GM12878 (cell line): ENCODE data around the gene FSTL1. TPM values are rescaled to one million over a fixed set of nuclear protein-coding genes. Genes with fewer than 3 reads are reported as not detected.

ENCODE experiments used
- ATAC-seq: fragments of 200-7000 bp; cut with Tn5 transposase; 3 replicates; pipeline ENCODE4 v1.9.1; 2020; ENCODE audit warnings: mild to moderate bottlenecking, moderate library complexity
- BruUV-seq: library from RNA; stranded (reverse); fragments of 400-500 nt; replicated peaks from 2 replicates; lab custom pipeline; 2021; lab: Mats Ljungman, UMichigan
- CTCF ChIA-PET: fragments of 300-600 bp; sonication (Branson Sonifier 250); formaldehyde crosslinking; extraction: SDS; loops from one replicate; lab custom pipeline; 2021; ENCODE audit warnings: inconsistent platforms; lab: Yijun Ruan, JAX
- POLR2A ChIA-PET: fragments of 350-600 bp; formaldehyde crosslinking; extraction: SDS; loops from one replicate; lab custom pipeline; 2021; ENCODE audit warnings: inconsistent platforms; lab: Charles Lee
- RAD21 ChIA-PET: fragments of 300-600 bp; sonication (Branson Sonifier 250); formaldehyde crosslinking; loops from one replicate; lab custom pipeline; 2023; ENCODE audit warnings: antibody characterized with exemption; ENCODE audit not compliant: unreplicated experiment; lab: Charles Lee
- SMC1A ChIA-PET: fragments of 300-600 bp; sonication (Branson Sonifier 250); formaldehyde crosslinking; loops from one replicate; lab custom pipeline; 2023; ENCODE audit not compliant: unreplicated experiment, uncharacterized antibody; lab: Charles Lee
- DNase-seq: peaks from one replicate; pipeline ENCODE4 v3.0.0-alpha.2; 2011; ENCODE audit warnings: low read depth, low spot score
- FAIRE-seq: peaks from 3 replicates; lab custom pipeline; 2011; peaks lifted over from hg19 to GRCh38; lab: Jason Lieb, UNC
- H2AFZ ChIP-seq: 2 replicates; pipeline ENCODE4 v1.6.0; 2011; ENCODE audit warnings: low read depth, low read length, control low read depth; ENCODE audit not compliant: control insufficient read depth
- H3K27ac ChIP-seq: 2 replicates; pipeline ENCODE4 v1.5.1; 2011; ENCODE audit warnings: control low read depth; ENCODE audit not compliant: control insufficient read depth, insufficient read depth
- H3K27me3 ChIP-seq, 2 experiments: replicated peaks in 1 of 2; 2 replicates each; pipeline versions ENCODE4 v1.6.0 to v1.6.1; 2011; ENCODE audit warnings: low read length in 1 of 2; ENCODE audit not compliant: control insufficient read depth in 2 of 2, insufficient read depth in 2 of 2
- H3K36me3 ChIP-seq, 2 experiments: 2 replicates each; pipeline ENCODE4 v1.5.1; 2011; ENCODE audit warnings: low read length in 1 of 2; ENCODE audit not compliant: control insufficient read depth in 2 of 2, insufficient read depth in 2 of 2
- H3K4me1 ChIP-seq: 2 replicates; pipeline ENCODE4 v1.6.1; 2011; ENCODE audit warnings: mild to moderate bottlenecking, low read length, moderate library complexity, mixed read lengths; ENCODE audit not compliant: control insufficient read depth, insufficient read depth
- H3K4me2 ChIP-seq: 2 replicates; pipeline ENCODE4 v1.6.0; 2011; ENCODE audit warnings: control low read depth; ENCODE audit not compliant: control insufficient read depth, insufficient read depth
- H3K4me3 ChIP-seq: fragments of 200-600 bp; sonication (generic); 2 replicates; pipeline ENCODE4 v1.5.1; 2016
- H3K79me2 ChIP-seq: 2 replicates; pipeline ENCODE4 v1.6.0; 2011; ENCODE audit warnings: low read length; ENCODE audit not compliant: control insufficient read depth, insufficient read depth
- H3K9ac ChIP-seq: 2 replicates; pipeline ENCODE4 v1.8.0; 2011; ENCODE audit warnings: low read length, control low read depth, mixed read lengths; ENCODE audit not compliant: control insufficient read depth, insufficient read depth
- H3K9me3 ChIP-seq: replicated peaks from 3 replicates; pipeline ENCODE4 v1.5.1; 2011; ENCODE audit warnings: mild to moderate bottlenecking, low read length; ENCODE audit not compliant: control insufficient read depth, insufficient read depth
- H4K20me1 ChIP-seq: 2 replicates; pipeline ENCODE4 v1.6.0; 2011; ENCODE audit not compliant: control insufficient read depth, insufficient read depth
- CREB1 ChIP-seq: IDR thresholded peaks from 2 replicates; pipeline ENCODE4 v1.6.1; 2012; ENCODE audit warnings: low read depth, mild to moderate bottlenecking, inconsistent platforms
- E4F1 ChIP-seq: fragments of 450-650 bp; IDR thresholded peaks from 2 replicates; pipeline ENCODE4 v1.6.1; 2018; ENCODE audit warnings: borderline replicate concordance, mild to moderate bottlenecking; ENCODE audit not compliant: partially characterized antibody
- HDAC2 ChIP-seq: fragments of 200-600 bp; sonication (generic); IDR thresholded peaks from 2 replicates; pipeline ENCODE4 v1.6.1; 2017
- NRF1 ChIP-seq: conservative IDR thresholded peaks from 2 replicates; pipeline ENCODE4 v1.6.1; 2011; ENCODE audit warnings: mild to moderate bottlenecking, low read depth, low read length, improper control_type of control experiment
- SPI1 ChIP-seq: IDR thresholded peaks from 2 replicates; pipeline ENCODE4 v1.6.1; 2011; ENCODE audit warnings: low read depth, mild to moderate bottlenecking, low read length, moderate library complexity, borderline replicate concordance; ENCODE audit not compliant: insufficient read depth
- SUPT20H ChIP-seq: IDR thresholded peaks from 2 replicates; pipeline ENCODE4 v1.6.1; 2011; ENCODE audit warnings: low read depth, mild to moderate bottlenecking, low read length, moderate library complexity, borderline replicate concordance; ENCODE audit not compliant: control insufficient read depth
- ZBTB4 ChIP-seq: fragments of 450-650 bp; formaldehyde crosslinking; IDR thresholded peaks from 2 replicates; pipeline ENCODE4 v1.4.0; 2022; ENCODE audit warnings: mild to moderate bottlenecking, moderate library complexity
- ZNF217 ChIP-seq: fragments of 450-650 bp; IDR thresholded peaks from 2 replicates; pipeline ENCODE4 v1.6.1; 2017; ENCODE audit warnings: antibody characterized with exemption, mild to moderate bottlenecking
- WGBS: methylation state at CpG from one replicate; pipeline ENCODE4 v1.1.6; 2016; ENCODE audit warnings: low lambda C conversion rate; ENCODE audit not compliant: insufficient replicate concordance, insufficient coverage; ENCODE audit errors: missing lambda C conversion rate; 5-methylcytosine and 5-hydroxymethylcytosine counted together
- in situ Hi-C: fragments of 300-500 bp; cut with MboI; formaldehyde crosslinking; loops from 9 replicates; pipeline ENCODE4 v1.14.3; 2018; ENCODE audit warnings: mixed read lengths
- intact Hi-C: fragments of 100-400 bp; cut with micrococcal nuclease; formaldehyde crosslinking; loops from one replicate; pipeline ENCODE4 v1.14.2; 2022; ENCODE audit not compliant: unreplicated experiment
- polyA plus RNA-seq, 11 experiments: library from polyadenylated mRNA; depleted of rRNA in 4 of 11; unstranded in 6 of 11; stranded (reverse) in 5 of 11; fragments of >200 nt; fragmentation: Nextera tagmentation in 4 of 11; fragmentation: Illumina TruSeq in 1 of 11; extraction: Ambion mirVana in 4 of 11; extraction: Trizol in 1 of 11; gene quantifications; 1 replicate in 1 of 11; 2 replicates in 10 of 11; pipeline versions ENCODE4 v1.2.1 to v1.2.3, GENCODE V29; 2011 to 2016; ENCODE audit warnings: inconsistent platforms in 2 of 11, missing spikeins in 2 of 11, low read depth in 1 of 11
- total RNA-seq, 4 experiments: library from RNA; depleted of rRNA in 3 of 4; stranded (reverse); fragments of >200 nt in 3 of 4; fragmentation: Illumina TruSeq in 1 of 4; extraction: Trizol in 1 of 4; gene quantifications; 2 replicates each; pipeline versions ENCODE4 v1.2.1 to v1.2.3, GENCODE V29; 2013 to 2021

The FSTL1 gene
- total and polyA plus RNA-seq, 10 of the 15 experiments (the other 5 are each of a cell fraction or from before 2014, with no cell fraction given): 0.06 to 1.7 (median 0.32) TPM; not detected in 4

GRCh38 chr3:120473389-120473788 lies 22.6 kb upstream of the FSTL1 start:
- ChIA-PET SMC1A (no interaction called here), RAD21 (no interaction called here), CTCF (no interaction called here), POLR2A (no interaction called here)
- WGBS: 14% methylated on average over 2 of the region's 2 CpGs
- intact Hi-C loops (no loop called here), in situ Hi-C loops (no loop called here)
- no TSS peak for BruUV-seq
- FAIRE-seq: no peak
- Histone ChIP-seq H2AFZ (no peak overlapping the region), H3K4me2 (no peak overlapping the region), H3K36me3 (no peaks in the 10 kb centered on the region), H3K4me1 (no peaks in the 10 kb centered on the region), H3K4me3 (no peak overlapping the region), H3K27ac (no peak overlapping the region), H3K27me3 (no peaks in the 10 kb centered on the region; a peak in 1 of 4 replicates), H3K9ac (no peak overlapping the region), H3K79me2 (no peaks in the 10 kb centered on the region), H4K20me1 (no peaks in the 10 kb centered on the region), H3K9me3 (no peaks in the 10 kb centered on the region)
- ATAC-seq: no peak
- no peak for DNase-seq
- no peak for TF ChIP-seq ZNF217

- H3K36me3 ChIP-seq: no peaks in the 10 kb centered on the region
- no TSS peak for BruUV-seq
- H3K27me3 ChIP-seq: no peaks in the 10 kb centered on the region; a peak in 1 of 4 replicates
- in situ Hi-C loops: no loop called here
- no peak overlapping the region for H3K4me3 ChIP-seq
- H3K9me3 ChIP-seq: no peaks in the 10 kb centered on the region
- no peaks in the 10 kb centered on the region for H4K20me1 ChIP-seq
- DNase-seq (no peak), ATAC-seq (no peak), FAIRE-seq (no peak)
- H3K9ac ChIP-seq: no peak overlapping the region
- POLR2A ChIA-PET: no interaction called here
- intact Hi-C loops: no loop called here
- no peak overlapping the region for H3K27ac ChIP-seq
- CTCF ChIA-PET: no interaction called here
- H3K79me2 ChIP-seq: no peaks in the 10 kb centered on the region
- H2AFZ ChIP-seq: no peak overlapping the region
- H3K4me2 ChIP-seq: no peak overlapping the region
- RAD21 ChIA-PET: no interaction called here
- 7% methylated on average over 3 of the region's 3 CpGs for WGBS
- H3K4me1 ChIP-seq: no peaks in the 10 kb centered on the region
- SMC1A ChIA-PET: no interaction called here
- no peak for TF ChIP-seq ZBTB4 (CRISPR knock-in tag)
- no peak for TF ChIP-seq CREB1
- no peak for TF ChIP-seq SUPT20H
- TF ChIP-seq HDAC2: no peak
- TF ChIP-seq SPI1: no peak
- TF ChIP-seq NRF1: no peak
- no peak for TF ChIP-seq E4F1
Observed at GRCh38 chr3:120472121-120472844, 21.5 kb upstream of the FSTL1 start.
